Transverse colon (tissue), 3 donors: Measurements from ENCODE around the gene COL24A1.

Experiments used
- POLR2A ChIP-seq: fragments of 450-650 bp; IDR thresholded peaks from one replicate; pipeline ENCODE4 v1.6.1; 2016; ENCODE audit warnings: antibody characterized with exemption, mild to moderate bottlenecking, moderate library complexity
- TF ChIP-seq, protein P1 (sequence below), 5 experiments: fragments of 200-600 bp in 3 of 5; fragments of 450-650 bp in 2 of 5; sonication (generic) in 3 of 5; IDR thresholded peaks; 1 replicate in 2 of 5; 2 replicates in 3 of 5; pipeline ENCODE4 v1.5.1; 2016 to 2017; ENCODE audit warnings: antibody characterized with exemption in 5 of 5, inconsistent platforms in 3 of 5, mild to moderate bottlenecking in 2 of 5, moderate library complexity in 1 of 5

GRCh38 chr1:85857991-85858390 is 298.6 kb downstream of the COL24A1 start:
- TF ChIP-seq POLR2A, result no peak
- TF ChIP-seq, protein P1, sequence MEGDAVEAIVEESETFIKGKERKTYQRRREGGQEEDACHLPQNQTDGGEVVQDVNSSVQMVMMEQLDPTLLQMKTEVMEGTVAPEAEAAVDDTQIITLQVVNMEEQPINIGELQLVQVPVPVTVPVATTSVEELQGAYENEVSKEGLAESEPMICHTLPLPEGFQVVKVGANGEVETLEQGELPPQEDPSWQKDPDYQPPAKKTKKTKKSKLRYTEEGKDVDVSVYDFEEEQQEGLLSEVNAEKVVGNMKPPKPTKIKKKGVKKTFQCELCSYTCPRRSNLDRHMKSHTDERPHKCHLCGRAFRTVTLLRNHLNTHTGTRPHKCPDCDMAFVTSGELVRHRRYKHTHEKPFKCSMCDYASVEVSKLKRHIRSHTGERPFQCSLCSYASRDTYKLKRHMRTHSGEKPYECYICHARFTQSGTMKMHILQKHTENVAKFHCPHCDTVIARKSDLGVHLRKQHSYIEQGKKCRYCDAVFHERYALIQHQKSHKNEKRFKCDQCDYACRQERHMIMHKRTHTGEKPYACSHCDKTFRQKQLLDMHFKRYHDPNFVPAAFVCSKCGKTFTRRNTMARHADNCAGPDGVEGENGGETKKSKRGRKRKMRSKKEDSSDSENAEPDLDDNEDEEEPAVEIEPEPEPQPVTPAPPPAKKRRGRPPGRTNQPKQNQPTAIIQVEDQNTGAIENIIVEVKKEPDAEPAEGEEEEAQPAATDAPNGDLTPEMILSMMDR (IDR thresholded peaks at IDR 0.05), result no peak
